Neural cell (in vitro differentiated cells): ENCODE measurements around the gene OR2F1. TPM values are rescaled to one million over a fixed set of nuclear protein-coding genes. Genes with fewer than 3 reads are reported as not detected.

ENCODE experiments used
- H2AFZ ChIP-seq: fragments of 200-600, 300-800 bp; sonication (generic), shearing (Covaris generic); 2 replicates; pipeline ENCODE4 v1.6.0; 2014; ENCODE audit warnings: low read depth, mild to moderate bottlenecking, antibody characterized with exemption, low read length, moderate library complexity
- H3F3A ChIP-seq: fragments of 200-600 bp; shearing (Covaris generic); 2 replicates; pipeline ENCODE4 v1.6.1; 2016; ENCODE audit warnings: mild to moderate bottlenecking, moderate library complexity, mixed read lengths, antibody characterized with exemption, low read length; ENCODE audit not compliant: insufficient read depth, poor library complexity, severe bottlenecking
- H3K27ac ChIP-seq: fragments of 200-600, 300-800 bp; sonication (generic), shearing (Covaris generic); 2 replicates; pipeline ENCODE4 v1.5.1; 2014; ENCODE audit warnings: mild to moderate bottlenecking, low read length, moderate library complexity
- H3K27me3 ChIP-seq: fragments of 300-800, 200-600 bp; sonication (generic), shearing (Covaris generic); 2 replicates; pipeline ENCODE4 v1.6.0; 2014; ENCODE audit warnings: mild to moderate bottlenecking, low read depth, low read length, moderate library complexity; ENCODE audit not compliant: insufficient read depth
- H3K36me3 ChIP-seq: fragments of 300-800, 200-600 bp; sonication (generic), shearing (Covaris generic); 2 replicates; pipeline ENCODE4 v1.5.1; 2014; ENCODE audit warnings: mild to moderate bottlenecking, antibody characterized with exemption, low read length, moderate library complexity; ENCODE audit not compliant: insufficient read depth
- H3K4me2 ChIP-seq: fragments of 300-800, 200-600 bp; sonication (generic), shearing (Covaris generic); 2 replicates; pipeline ENCODE4 v1.6.0; 2014; ENCODE audit warnings: mild to moderate bottlenecking, low read length
- H3K4me3 ChIP-seq: fragments of 300-800, 200-600 bp; sonication (generic), shearing (Covaris generic); 2 replicates; pipeline ENCODE4 v1.5.1; 2014; ENCODE audit warnings: mild to moderate bottlenecking, low read length, moderate library complexity
- H3K79me2 ChIP-seq: fragments of 200-600 bp; shearing (Covaris generic); replicated peaks from 2 replicates; pipeline ENCODE4 v1.6.0; 2014; ENCODE audit warnings: mild to moderate bottlenecking, low read length, moderate library complexity; ENCODE audit not compliant: insufficient read depth
- H3K9ac ChIP-seq: fragments of 300-800, 200-600 bp; sonication (generic), shearing (Covaris generic); 2 replicates; pipeline ENCODE4 v1.6.1; 2016; ENCODE audit warnings: mild to moderate bottlenecking, low read length, mixed read lengths
- H3K9me2 ChIP-seq: fragments of 200-600 bp; shearing (Covaris generic); 2 replicates; pipeline ENCODE4 v1.6.1; 2016; ENCODE audit warnings: mild to moderate bottlenecking, low read length, mixed read lengths; ENCODE audit not compliant: insufficient read depth
- H3K9me3 ChIP-seq: fragments of 200-600, 300-800 bp; sonication (generic), shearing (Covaris generic); 2 replicates; pipeline ENCODE4 v1.6.1; 2016; ENCODE audit warnings: mild to moderate bottlenecking, mixed run types, low read length, moderate library complexity, mixed read lengths
- H4K20me1 ChIP-seq: fragments of 200-600 bp; shearing (Covaris generic); 2 replicates; pipeline ENCODE4 v1.6.1; 2016; ENCODE audit warnings: mild to moderate bottlenecking, mixed run types; ENCODE audit not compliant: insufficient read depth
- CTCF ChIP-seq: fragments of 450-650 bp; IDR thresholded peaks from 2 replicates; pipeline ENCODE4 v1.5.1; 2014; ENCODE audit warnings: antibody characterized with exemption, mild to moderate bottlenecking, moderate library complexity; ENCODE audit not compliant: poor library complexity, severe bottlenecking
- EP300 ChIP-seq: fragments of 450-650 bp; conservative IDR thresholded peaks from 2 replicates; pipeline ENCODE4 v1.6.1; 2014; ENCODE audit warnings: antibody characterized with exemption, mild to moderate bottlenecking, moderate library complexity; ENCODE audit not compliant: poor library complexity, severe bottlenecking
- EZH2 ChIP-seq: fragments of 200-600, 300-800 bp; shearing (Covaris generic), sonication (generic); IDR thresholded peaks from 2 replicates; pipeline ENCODE4 v1.6.1; 2014; ENCODE audit warnings: antibody characterized with exemption, low read length, borderline replicate concordance, mild to moderate bottlenecking; ENCODE audit not compliant: insufficient read depth, poor library complexity, severe bottlenecking
- MXI1 ChIP-seq: fragments of 450-650 bp; conservative IDR thresholded peaks from 2 replicates; pipeline ENCODE4 v1.6.1; 2014; ENCODE audit warnings: antibody characterized with exemption, mild to moderate bottlenecking; ENCODE audit not compliant: poor library complexity, severe bottlenecking
- POLR2AphosphoS5 ChIP-seq: IDR thresholded peaks from 2 replicates; pipeline ENCODE4 v1.6.1; 2012
- RAD21 ChIP-seq: fragments of 450-650 bp; conservative IDR thresholded peaks from 2 replicates; pipeline ENCODE4 v1.6.1; 2014; ENCODE audit warnings: antibody characterized with exemption, mild to moderate bottlenecking, moderate library complexity
- SMC3 ChIP-seq: fragments of 450-650 bp; conservative IDR thresholded peaks from 2 replicates; pipeline ENCODE4 v1.6.1; 2014; ENCODE audit warnings: antibody characterized with exemption, mild to moderate bottlenecking, moderate library complexity; ENCODE audit not compliant: poor library complexity
- TAF1 ChIP-seq: IDR thresholded peaks from 2 replicates; pipeline ENCODE4 v1.6.1; 2012; ENCODE audit warnings: low read depth
- polyA plus RNA-seq: library from polyadenylated mRNA; depleted of rRNA; stranded (reverse); fragments of >200 nt; gene quantifications from 2 replicates; pipeline ENCODE4 v1.2.3, GENCODE V29; 2014
- TF ChIP-seq, protein P1 (sequence below): IDR thresholded peaks from 2 replicates; pipeline ENCODE4 v1.6.1; 2012; ENCODE audit warnings: borderline replicate concordance

The OR2F1 gene
- polyA plus RNA-seq, 1 donor from 2014 or later: not detected

DNA sequence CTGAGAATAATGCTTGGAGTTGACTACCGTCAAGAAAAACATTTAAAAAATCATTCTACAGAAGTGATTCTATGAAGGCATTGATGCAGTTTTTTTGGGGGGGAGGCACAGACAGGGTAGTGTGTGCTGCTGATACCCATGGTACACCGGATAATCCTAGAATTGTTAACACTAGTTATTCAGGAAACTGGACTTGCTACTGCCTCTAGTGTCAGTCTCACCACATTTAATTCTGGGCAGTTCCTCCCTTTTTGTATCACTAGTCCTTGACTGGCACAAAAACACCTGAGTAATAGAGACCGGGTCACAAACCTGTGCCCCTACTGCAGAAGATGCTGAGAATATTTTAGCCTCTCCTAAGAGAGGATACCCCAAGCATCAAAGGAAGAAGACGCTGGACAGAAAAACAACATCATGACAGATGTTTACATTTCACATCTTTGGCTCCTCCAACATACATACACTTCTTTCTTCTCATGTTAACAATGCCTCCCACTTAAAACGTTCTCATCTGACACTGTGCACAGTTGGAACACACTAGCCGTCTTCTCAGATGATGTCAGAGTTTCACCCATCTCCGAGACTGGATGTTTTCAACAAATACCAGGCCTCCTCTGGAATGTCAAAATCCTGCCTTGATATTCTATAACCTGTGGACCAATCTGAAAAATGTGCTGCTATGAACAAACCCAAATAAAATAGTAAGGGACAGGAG is 39.5 kb upstream of the OR2F1 start:
- no peaks in the 10 kb centered on the region for H3K79me2 ChIP-seq
- H3F3A ChIP-seq: no peaks in the 10 kb centered on the region
- H3K27ac ChIP-seq: no peak overlapping the region
- H4K20me1 ChIP-seq: no peaks in the 10 kb centered on the region
- no peak overlapping the region for H3K9ac ChIP-seq
- H3K4me2 ChIP-seq: no peak overlapping the region
- H3K9me2 ChIP-seq: no peaks in the 10 kb centered on the region
- H3K9me3 ChIP-seq: no peaks in the 10 kb centered on the region
- no peaks in the 10 kb centered on the region for H3K27me3 ChIP-seq
- H2AFZ ChIP-seq: no peak overlapping the region
- no peaks in the 10 kb centered on the region for H3K36me3 ChIP-seq
- H3K4me3 ChIP-seq: no peak overlapping the region
- no peak for TF ChIP-seq POLR2AphosphoS5
- TF ChIP-seq EP300: no peak
- no peak for TF ChIP-seq TAF1
- TF ChIP-seq MXI1: no peak
- TF ChIP-seq, protein P1, sequence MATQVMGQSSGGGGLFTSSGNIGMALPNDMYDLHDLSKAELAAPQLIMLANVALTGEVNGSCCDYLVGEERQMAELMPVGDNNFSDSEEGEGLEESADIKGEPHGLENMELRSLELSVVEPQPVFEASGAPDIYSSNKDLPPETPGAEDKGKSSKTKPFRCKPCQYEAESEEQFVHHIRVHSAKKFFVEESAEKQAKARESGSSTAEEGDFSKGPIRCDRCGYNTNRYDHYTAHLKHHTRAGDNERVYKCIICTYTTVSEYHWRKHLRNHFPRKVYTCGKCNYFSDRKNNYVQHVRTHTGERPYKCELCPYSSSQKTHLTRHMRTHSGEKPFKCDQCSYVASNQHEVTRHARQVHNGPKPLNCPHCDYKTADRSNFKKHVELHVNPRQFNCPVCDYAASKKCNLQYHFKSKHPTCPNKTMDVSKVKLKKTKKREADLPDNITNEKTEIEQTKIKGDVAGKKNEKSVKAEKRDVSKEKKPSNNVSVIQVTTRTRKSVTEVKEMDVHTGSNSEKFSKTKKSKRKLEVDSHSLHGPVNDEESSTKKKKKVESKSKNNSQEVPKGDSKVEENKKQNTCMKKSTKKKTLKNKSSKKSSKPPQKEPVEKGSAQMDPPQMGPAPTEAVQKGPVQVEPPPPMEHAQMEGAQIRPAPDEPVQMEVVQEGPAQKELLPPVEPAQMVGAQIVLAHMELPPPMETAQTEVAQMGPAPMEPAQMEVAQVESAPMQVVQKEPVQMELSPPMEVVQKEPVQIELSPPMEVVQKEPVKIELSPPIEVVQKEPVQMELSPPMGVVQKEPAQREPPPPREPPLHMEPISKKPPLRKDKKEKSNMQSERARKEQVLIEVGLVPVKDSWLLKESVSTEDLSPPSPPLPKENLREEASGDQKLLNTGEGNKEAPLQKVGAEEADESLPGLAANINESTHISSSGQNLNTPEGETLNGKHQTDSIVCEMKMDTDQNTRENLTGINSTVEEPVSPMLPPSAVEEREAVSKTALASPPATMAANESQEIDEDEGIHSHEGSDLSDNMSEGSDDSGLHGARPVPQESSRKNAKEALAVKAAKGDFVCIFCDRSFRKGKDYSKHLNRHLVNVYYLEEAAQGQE: no peak
- TF ChIP-seq SMC3: no peak
- no peak for TF ChIP-seq CTCF
- no peak for TF ChIP-seq EZH2
- no peak for TF ChIP-seq RAD21

DNA sequence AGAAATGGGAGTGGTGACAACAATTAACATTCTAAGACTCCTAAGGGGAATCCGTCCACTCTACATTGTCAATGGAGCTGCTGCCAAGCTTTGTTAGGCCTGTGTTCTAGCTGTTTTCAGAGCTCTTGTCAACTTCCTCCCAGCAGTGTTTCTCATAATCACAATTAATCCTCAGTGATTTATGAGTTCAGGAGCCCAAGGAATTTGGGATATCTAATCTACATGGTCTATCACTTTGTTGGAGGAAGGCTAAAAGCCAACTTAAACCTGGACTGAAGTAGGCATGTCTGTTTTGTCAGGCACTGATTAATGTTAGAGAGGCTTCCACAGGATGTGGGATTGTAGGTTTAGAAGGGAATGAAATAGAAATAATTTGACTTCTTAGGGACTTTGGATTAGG is 29.8 kb upstream of the OR2F1 start:
- no peaks in the 10 kb centered on the region for H3K27me3 ChIP-seq
- H4K20me1 ChIP-seq: no peaks in the 10 kb centered on the region
- H2AFZ ChIP-seq: no peak overlapping the region
- no peaks in the 10 kb centered on the region for H3K79me2 ChIP-seq
- H3K9me2 ChIP-seq: no peaks in the 10 kb centered on the region
- no peaks in the 10 kb centered on the region for H3K9me3 ChIP-seq
- no peaks in the 10 kb centered on the region for H3F3A ChIP-seq
- TF ChIP-seq SMC3: no peak
- no peak for TF ChIP-seq EZH2
- TF ChIP-seq, protein P1: no peak
- H3K36me3 ChIP-seq: no peaks in the 10 kb centered on the region
- no peak overlapping the region for H3K4me2 ChIP-seq
- H3K9ac ChIP-seq: no peak overlapping the region
- no peak overlapping the region for H3K27ac ChIP-seq
- H3K4me3 ChIP-seq: no peak overlapping the region
